Vagina (tissue), 2 donors: ENCODE results near the gene SLC44A3. TPM values are rescaled to one million over a fixed set of nuclear protein-coding genes. Genes with fewer than 3 reads are reported as not detected.

ENCODE experiments used
- DNase-seq, 2 donors: peaks; one replicate each; pipeline ENCODE4 v3.0.0-alpha.2; 2017; ENCODE audit errors: extremely low spot score in 2 of 2
- H3K27ac ChIP-seq: fragments of 200-600 bp; sonication (generic); one replicate; pipeline ENCODE4 v1.5.1; 2019
- H3K27me3 ChIP-seq: fragments of 200-600 bp; sonication (generic); one replicate; pipeline ENCODE4 v1.5.1; 2019
- H3K36me3 ChIP-seq, 2 donors: fragments of 200-600 bp; sonication (generic); one replicate each; pipeline ENCODE4 v1.5.1; 2017 to 2019
- H3K4me1 ChIP-seq: fragments of 200-600 bp; sonication (generic); one replicate; pipeline ENCODE4 v1.5.1; 2019
- H3K4me3 ChIP-seq, 2 donors: fragments of 200-600 bp; sonication (generic); 1 replicate in 1 of 2; 2 replicates in 1 of 2; pipeline ENCODE4 v1.5.1; 2016 to 2019
- H3K9me3 ChIP-seq: fragments of 200-600 bp; sonication (generic); one replicate; pipeline ENCODE4 v1.5.1; 2019
- POLR2A ChIP-seq, 2 donors: fragments of 450-650 bp; IDR thresholded peaks; one replicate each; pipeline ENCODE4 v1.6.1; 2017; ENCODE audit warnings: antibody characterized with exemption in 2 of 2, mild to moderate bottlenecking in 2 of 2, moderate library complexity in 2 of 2
- POLR2AphosphoS5 ChIP-seq, 2 donors: sonication (generic); formaldehyde crosslinking; IDR thresholded peaks; one replicate each; pipeline ENCODE4 v1.9.0; 2017; ENCODE audit warnings: antibody characterized with exemption in 2 of 2, mild to moderate bottlenecking in 2 of 2, low read depth in 1 of 2; ENCODE audit not compliant: insufficient read depth in 1 of 2
- intact Hi-C: fragments of 100-400 bp; cut with DNase I; formaldehyde crosslinking; loops from one replicate; pipeline ENCODE4 v1.15.1; 2023
- total RNA-seq: library from RNA; depleted of rRNA; stranded (reverse); fragments of >200 nt; gene quantifications from one replicate; pipeline ENCODE4 v1.2.3, GENCODE V29; 2016
- TF ChIP-seq, protein P1 (sequence below), 3 experiments: fragments of 450-650 bp in 2 of 3; fragments of 200-600 bp in 1 of 3; sonication (generic) in 1 of 3; IDR thresholded peaks; one replicate each; pipeline ENCODE4 v1.5.1; 2017 to 2019; ENCODE audit warnings: antibody characterized with exemption in 3 of 3, mild to moderate bottlenecking in 2 of 3, moderate library complexity in 2 of 3

The SLC44A3 gene
- total RNA-seq, 1 donor from 2014 or later, result 6.6 TPM

- no peak for TF ChIP-seq POLR2A (IDR thresholded peaks at IDR 0.05)
- TF ChIP-seq, protein P1, sequence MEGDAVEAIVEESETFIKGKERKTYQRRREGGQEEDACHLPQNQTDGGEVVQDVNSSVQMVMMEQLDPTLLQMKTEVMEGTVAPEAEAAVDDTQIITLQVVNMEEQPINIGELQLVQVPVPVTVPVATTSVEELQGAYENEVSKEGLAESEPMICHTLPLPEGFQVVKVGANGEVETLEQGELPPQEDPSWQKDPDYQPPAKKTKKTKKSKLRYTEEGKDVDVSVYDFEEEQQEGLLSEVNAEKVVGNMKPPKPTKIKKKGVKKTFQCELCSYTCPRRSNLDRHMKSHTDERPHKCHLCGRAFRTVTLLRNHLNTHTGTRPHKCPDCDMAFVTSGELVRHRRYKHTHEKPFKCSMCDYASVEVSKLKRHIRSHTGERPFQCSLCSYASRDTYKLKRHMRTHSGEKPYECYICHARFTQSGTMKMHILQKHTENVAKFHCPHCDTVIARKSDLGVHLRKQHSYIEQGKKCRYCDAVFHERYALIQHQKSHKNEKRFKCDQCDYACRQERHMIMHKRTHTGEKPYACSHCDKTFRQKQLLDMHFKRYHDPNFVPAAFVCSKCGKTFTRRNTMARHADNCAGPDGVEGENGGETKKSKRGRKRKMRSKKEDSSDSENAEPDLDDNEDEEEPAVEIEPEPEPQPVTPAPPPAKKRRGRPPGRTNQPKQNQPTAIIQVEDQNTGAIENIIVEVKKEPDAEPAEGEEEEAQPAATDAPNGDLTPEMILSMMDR (IDR thresholded peaks at IDR 0.05), result no peak
- TF ChIP-seq POLR2AphosphoS5 (IDR thresholded peaks at IDR 0.05; ENCODE audit: insufficient read depth in 1 of 2, low read depth in 1 of 2), result no peak
- Histone ChIP-seq H3K9me3 (no peaks in the 10 kb centered on the region), H3K4me3 (no peak overlapping the region), H3K27ac (no peak overlapping the region), H3K36me3 (no peaks in the 10 kb centered on the region), H3K27me3 (no peaks in the 10 kb centered on the region), H3K4me1 (peaks cover 14% of the 10 kb centered on the region)
- intact Hi-C loops, result no loop called here
- no peak for DNase-seq
These were observed 67.5 kb downstream of the SLC44A3 start for GRCh38 chr1:94887603-94888171.

GRCh38 chr1:94888201-94888600 is 68.0 kb downstream of the SLC44A3 start:
- Histone ChIP-seq H3K4me1 (peaks cover 14% of the 10 kb centered on the region), H3K27me3 (no peaks in the 10 kb centered on the region), H3K9me3 (no peaks in the 10 kb centered on the region), H3K4me3 (no peak overlapping the region), H3K27ac (no peak overlapping the region), H3K36me3 (no peaks in the 10 kb centered on the region)
- TF ChIP-seq POLR2A (IDR thresholded peaks at IDR 0.05) (no peak), POLR2AphosphoS5 (IDR thresholded peaks at IDR 0.05; ENCODE audit: insufficient read depth in 1 of 2, low read depth in 1 of 2) (no peak)
- TF ChIP-seq, protein P1 (IDR thresholded peaks at IDR 0.05), result no peak
- DNase-seq, result no peak
- intact Hi-C loops, result no loop called here

GRCh38 chr1:94892604-94893254 is 72.6 kb downstream of the SLC44A3 start:
- Histone ChIP-seq H3K36me3 (peaks cover 0 to 38% of the 10 kb centered on the region in 2 donors), H3K9me3 (no peaks in the 10 kb centered on the region), H3K27ac (no peak overlapping the region), H3K4me1 (no peaks in the 10 kb centered on the region), H3K27me3 (no peaks in the 10 kb centered on the region), H3K4me3 (no peak overlapping the region)
- TF ChIP-seq, protein P1 (IDR thresholded peaks at IDR 0.05), result no peak
- TF ChIP-seq POLR2A (IDR thresholded peaks at IDR 0.05) (no peak), POLR2AphosphoS5 (IDR thresholded peaks at IDR 0.05; ENCODE audit: insufficient read depth in 1 of 2, low read depth in 1 of 2) (no peak)
- DNase-seq, result no peak
- intact Hi-C loops, result no loop called here

GRCh38 chr1:94894630-94895029 is 74.5 kb downstream of the SLC44A3 start:
- Histone ChIP-seq H3K4me3 (no peak overlapping the region), H3K4me1 (peaks cover 8% of the 10 kb centered on the region), H3K27me3 (no peaks in the 10 kb centered on the region), H3K36me3 (peaks cover 0 to 49% of the 10 kb centered on the region in 2 donors), H3K27ac (no peak overlapping the region), H3K9me3 (no peaks in the 10 kb centered on the region)
- TF ChIP-seq POLR2AphosphoS5 (IDR thresholded peaks at IDR 0.05; ENCODE audit: insufficient read depth in 1 of 2, low read depth in 1 of 2) (no peak), POLR2A (IDR thresholded peaks at IDR 0.05) (no peak)
- TF ChIP-seq, protein P1 (IDR thresholded peaks at IDR 0.05), result no peak
- DNase-seq, result no peak
- intact Hi-C loops, result no loop called here

DNA sequence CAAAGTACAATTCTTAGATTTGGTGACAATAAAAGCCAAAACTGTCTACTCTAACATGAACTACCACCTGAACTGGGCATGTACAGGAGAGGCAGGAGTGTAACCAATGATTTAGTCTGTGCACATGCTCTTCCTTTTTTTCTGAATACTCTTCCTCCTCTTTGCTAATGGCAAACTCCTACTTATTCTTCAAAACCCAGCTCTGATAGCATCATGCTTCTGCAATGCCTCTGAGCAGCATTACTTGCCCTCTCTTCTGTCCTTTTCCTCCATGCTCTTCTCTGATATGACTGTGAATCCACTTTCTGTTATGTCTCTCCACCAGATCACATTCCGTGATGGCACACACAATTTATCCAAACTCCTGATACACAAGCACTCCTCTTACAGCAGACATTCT is 75.4 kb downstream of the SLC44A3 start:
- Histone ChIP-seq H3K27ac (no peak overlapping the region), H3K36me3 (peaks cover 0 to 56% of the 10 kb centered on the region in 2 donors), H3K4me1 (peaks cover 11% of the 10 kb centered on the region), H3K4me3 (no peak overlapping the region), H3K9me3 (no peaks in the 10 kb centered on the region), H3K27me3 (no peaks in the 10 kb centered on the region)
- no peak for TF ChIP-seq POLR2A (IDR thresholded peaks at IDR 0.05)
- no peak for DNase-seq
- intact Hi-C loops, result no loop called here
